GM23338 (cell line): ENCODE measurements around the gene STX17. TPM values are rescaled to one million over a fixed set of nuclear protein-coding genes. Genes with fewer than 3 reads are reported as not detected.
"Not testable (repeated sequence)": the region's sequence is repeated elsewhere in the genome, so short reads cannot be mapped to it uniquely, and the experiment has no call there.

ENCODE experiments used
- ATAC-seq: fragments of 200-7000 bp; cut with Tn5 transposase; 3 replicates; pipeline ENCODE4 v1.9.1; 2020
- DNase-seq: peaks from one replicate; pipeline ENCODE4 v3.0.0-alpha.2; 2015; ENCODE audit warnings: low spot score
- H2AFZ ChIP-seq: fragments of 200-600 bp; sonication (generic); 2 replicates; pipeline ENCODE4 v1.8.0; 2016; ENCODE audit warnings: antibody characterized with exemption, mild to moderate bottlenecking, moderate library complexity
- H3F3A ChIP-seq: fragments of 200-600 bp; sonication (generic); replicated peaks from 2 replicates; pipeline ENCODE4 v1.8.0; 2017; ENCODE audit warnings: antibody characterized with exemption, mixed run types, low read depth
- H3K27ac ChIP-seq: fragments of 200-600 bp; sonication (generic); 2 replicates; pipeline ENCODE4 v1.6.1; 2016; ENCODE audit warnings: low read depth
- H3K27me3 ChIP-seq: fragments of 200-600 bp; sonication (generic); 2 replicates; pipeline ENCODE4 v1.8.0; 2016; ENCODE audit warnings: mild to moderate bottlenecking, mixed run types, moderate library complexity; ENCODE audit not compliant: insufficient read depth
- H3K36me3 ChIP-seq: fragments of 200-600 bp; sonication (generic); 2 replicates; pipeline ENCODE4 v1.8.0; 2016; ENCODE audit warnings: mild to moderate bottlenecking; ENCODE audit not compliant: insufficient read depth
- H3K4me1 ChIP-seq: fragments of 200-600 bp; sonication (generic); 2 replicates; pipeline ENCODE4 v1.8.0; 2016; ENCODE audit warnings: mild to moderate bottlenecking, moderate library complexity; ENCODE audit not compliant: insufficient read depth
- H3K4me2 ChIP-seq: fragments of 200-600 bp; sonication (generic); 2 replicates; pipeline ENCODE4 v1.7.1; 2017; ENCODE audit warnings: mixed run types
- H3K4me3 ChIP-seq: fragments of 200-600 bp; sonication (generic); 2 replicates; pipeline ENCODE4 v1.6.1; 2016; ENCODE audit warnings: mixed run types
- H3K79me2 ChIP-seq: fragments of 200-600 bp; sonication (generic); replicated peaks from 2 replicates; pipeline ENCODE4 v1.8.0; 2017; ENCODE audit warnings: mild to moderate bottlenecking; ENCODE audit not compliant: insufficient read depth
- H3K9me2 ChIP-seq: fragments of 200-600 bp; sonication (generic); 2 replicates; pipeline ENCODE4 v1.8.0; 2017; ENCODE audit not compliant: insufficient read depth
- H4K20me1 ChIP-seq: fragments of 200-600 bp; sonication (generic); replicated peaks from 2 replicates; pipeline ENCODE4 v1.8.0; 2017; ENCODE audit warnings: mild to moderate bottlenecking; ENCODE audit not compliant: insufficient read depth
- H3K27ac Mint-ChIP-seq: 2 replicates; pipeline ENCODE4 v1.8.0; 2020; ENCODE audit warnings: inconsistent platforms, mild to moderate bottlenecking, moderate library complexity, mixed read lengths
- H3K27me3 Mint-ChIP-seq: 3 replicates; pipeline ENCODE4 v1.8.0; 2022; ENCODE audit warnings: low read depth, mild to moderate bottlenecking, moderate library complexity, mixed read lengths, inconsistent platforms; ENCODE audit not compliant: insufficient read depth, poor library complexity
- H3K36me3 Mint-ChIP-seq: 3 replicates; pipeline ENCODE4 v1.8.0; 2021; ENCODE audit warnings: low read depth, mild to moderate bottlenecking, inconsistent platforms, moderate library complexity, mixed read lengths
- H3K4me1 Mint-ChIP-seq: 3 replicates; pipeline ENCODE4 v1.8.0; 2020; ENCODE audit warnings: mild to moderate bottlenecking, inconsistent platforms, mixed read lengths
- H3K4me3 Mint-ChIP-seq: 3 replicates; pipeline ENCODE4 v1.8.0; 2021; ENCODE audit warnings: moderate library complexity, mild to moderate bottlenecking, inconsistent platforms, mixed read lengths
- H3K9me3 Mint-ChIP-seq: 3 replicates; pipeline ENCODE4 v1.8.0; 2020; ENCODE audit warnings: moderate library complexity, mild to moderate bottlenecking, inconsistent platforms, mixed read lengths
- CREB1 ChIP-seq: fragments of 250-450 bp; sonication (Bioruptor Pico); IDR thresholded peaks from 2 replicates; pipeline ENCODE4 v1.5.0; 2020; ENCODE audit warnings: low read depth, mild to moderate bottlenecking, moderate library complexity
- NANOG ChIP-seq: IDR thresholded peaks from 2 replicates; pipeline ENCODE4 v1.6.1; 2016; ENCODE audit warnings: antibody characterized with exemption, borderline replicate concordance
- POLR2AphosphoS5 ChIP-seq: IDR thresholded peaks from 2 replicates; pipeline ENCODE4 v1.6.1; 2016; ENCODE audit warnings: antibody characterized with exemption, low read depth
- ZNF114 ChIP-seq: fragments of 250-450 bp; sonication (Bioruptor Pico); IDR thresholded peaks from 2 replicates; pipeline ENCODE4 v1.5.0; 2020; ENCODE audit warnings: mild to moderate bottlenecking, moderate library complexity
- ZNF331 ChIP-seq: fragments of 250-450 bp; sonication (Bioruptor Pico); IDR thresholded peaks from 2 replicates; pipeline ENCODE4 v1.5.0; 2020; ENCODE audit warnings: low read depth, mild to moderate bottlenecking, moderate library complexity
- long read RNA-seq: library from polyadenylated mRNA; unstranded; transcript quantifications from one replicate; pipeline ENCODE4 v2.0.0, GENCODE V29; 2020; ENCODE audit not compliant: unreplicated experiment
- polyA plus RNA-seq: library from polyadenylated mRNA; unstranded; fragments of >200 nt; fragmentation: Nextera tagmentation; extraction: Ambion mirVana; gene quantifications from 2 replicates; pipeline ENCODE4 v1.2.1, GENCODE V29; 2016
- total RNA-seq: library from RNA; depleted of rRNA; stranded (reverse); fragments of >200 nt; shearing (Covaris generic); gene quantifications from 2 replicates; pipeline ENCODE4 v1.2.3, GENCODE V29; 2014; rRNA removed
- TF ChIP-seq, protein P1 (sequence below): IDR thresholded peaks from one replicate; pipeline ENCODE4 v1.6.1; 2018; ENCODE audit warnings: antibody characterized with exemption; ENCODE audit not compliant: unreplicated experiment
- TF ChIP-seq, protein P2 (sequence below), 2 experiments: fragments of 200-600 bp in 1 of 2; sonication (generic) in 1 of 2; conservative IDR thresholded peaks; 2 replicates each; pipeline versions ENCODE4 v1.5.1 to v1.6.1; 2016 to 2017; ENCODE audit warnings: antibody characterized with exemption in 2 of 2, low read depth in 2 of 2, mild to moderate bottlenecking in 2 of 2, moderate library complexity in 1 of 2

The STX17 gene
- total RNA-seq: 16.3 and 24.2 TPM in 2 replicates
- polyA plus RNA-seq: 10.7 and 12.9 TPM in 2 replicates
- long read RNA-seq, transcript STX17-201 (8 exons, 2,713 nt): major isoform, 8 of 9 reads
- long read RNA-seq, partial matches to known transcripts: 0 of 9 reads
- long read RNA-seq, other reads (novel, unspliced or antisense): 1 of 9 reads

DNA sequence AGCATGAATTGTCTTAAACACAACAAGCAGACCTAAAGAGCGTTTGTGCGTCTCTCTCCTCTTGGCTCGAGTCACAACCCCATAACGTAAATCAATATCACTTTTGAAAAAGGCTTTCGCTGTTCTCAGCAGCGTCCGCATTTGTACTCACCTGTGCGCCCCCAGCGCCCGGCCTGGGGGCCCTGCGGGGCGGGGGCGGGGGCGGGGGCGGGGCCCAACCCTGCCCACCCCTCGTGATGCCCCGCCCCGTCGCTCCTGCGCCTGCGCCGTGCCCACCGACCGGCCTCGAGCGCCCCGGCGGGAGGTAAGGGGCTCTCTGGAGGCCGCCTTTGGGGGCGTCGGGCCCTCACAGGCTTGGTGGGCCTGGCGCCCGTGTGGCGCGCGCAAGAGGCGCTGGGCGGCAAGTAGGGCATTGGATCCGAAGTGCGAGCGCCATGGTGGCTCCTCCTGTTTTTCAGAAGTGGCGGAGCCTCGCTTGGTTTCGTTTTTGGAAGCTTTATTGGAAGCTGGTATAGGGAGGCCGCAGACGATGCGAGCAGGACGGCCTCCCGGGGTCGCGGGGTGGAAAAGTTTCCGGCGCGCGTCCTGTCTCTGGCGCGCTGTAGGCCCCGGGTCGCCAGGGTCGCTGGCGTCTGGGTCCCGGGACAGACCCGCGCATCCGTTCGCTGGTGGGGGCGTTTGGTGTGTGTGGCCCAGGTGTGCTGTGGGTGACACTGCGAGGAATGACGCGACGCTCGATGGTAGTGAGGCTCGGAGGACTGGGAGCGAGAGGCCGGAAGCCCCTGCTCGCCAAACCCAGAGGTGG lies at the start of gene STX17:
Gene STX17 (plus strand): TSS at position 252 of the 805 bp plus-strand sequence. CDS start 8,586 bp downstream, outside the sequence.
- no peaks in the 10 kb centered on the region for H3K9me3 Mint-ChIP-seq
- Histone ChIP-seq H3K4me2 (peak within 1 kb of the TSS; percentile 89), H3K27me3 (no peaks in the 10 kb centered on the region), H3K9me2 (0 out of 2 replicates have a peak, but pooled peaks cover 5% of the 10 kb centered on the region), H3K36me3 (no peaks in the 10 kb centered on the region), H3K4me3 (peak within 1 kb of the TSS; percentile 86), H3K27ac (peak within 1 kb of the TSS; percentile 55; the same call in 1 of the 2 replicates), H4K20me1 (no peaks in the 10 kb centered on the region), H3K4me1 (peaks cover 29% of the 10 kb centered on the region), H3K79me2 (peaks cover 10% of the 10 kb centered on the region; the same call in 1 of the 2 replicates), H3F3A (no peaks in the 10 kb centered on the region), H2AFZ (peak within 1 kb of the TSS; percentile 94)
- H3K36me3 Mint-ChIP-seq: no peaks in the 10 kb centered on the region; the same call in 2 of the 3 replicates
- peak; percentile 89 for ATAC-seq
- peak; percentile 79 for DNase-seq
- TF ChIP-seq, protein P1, sequence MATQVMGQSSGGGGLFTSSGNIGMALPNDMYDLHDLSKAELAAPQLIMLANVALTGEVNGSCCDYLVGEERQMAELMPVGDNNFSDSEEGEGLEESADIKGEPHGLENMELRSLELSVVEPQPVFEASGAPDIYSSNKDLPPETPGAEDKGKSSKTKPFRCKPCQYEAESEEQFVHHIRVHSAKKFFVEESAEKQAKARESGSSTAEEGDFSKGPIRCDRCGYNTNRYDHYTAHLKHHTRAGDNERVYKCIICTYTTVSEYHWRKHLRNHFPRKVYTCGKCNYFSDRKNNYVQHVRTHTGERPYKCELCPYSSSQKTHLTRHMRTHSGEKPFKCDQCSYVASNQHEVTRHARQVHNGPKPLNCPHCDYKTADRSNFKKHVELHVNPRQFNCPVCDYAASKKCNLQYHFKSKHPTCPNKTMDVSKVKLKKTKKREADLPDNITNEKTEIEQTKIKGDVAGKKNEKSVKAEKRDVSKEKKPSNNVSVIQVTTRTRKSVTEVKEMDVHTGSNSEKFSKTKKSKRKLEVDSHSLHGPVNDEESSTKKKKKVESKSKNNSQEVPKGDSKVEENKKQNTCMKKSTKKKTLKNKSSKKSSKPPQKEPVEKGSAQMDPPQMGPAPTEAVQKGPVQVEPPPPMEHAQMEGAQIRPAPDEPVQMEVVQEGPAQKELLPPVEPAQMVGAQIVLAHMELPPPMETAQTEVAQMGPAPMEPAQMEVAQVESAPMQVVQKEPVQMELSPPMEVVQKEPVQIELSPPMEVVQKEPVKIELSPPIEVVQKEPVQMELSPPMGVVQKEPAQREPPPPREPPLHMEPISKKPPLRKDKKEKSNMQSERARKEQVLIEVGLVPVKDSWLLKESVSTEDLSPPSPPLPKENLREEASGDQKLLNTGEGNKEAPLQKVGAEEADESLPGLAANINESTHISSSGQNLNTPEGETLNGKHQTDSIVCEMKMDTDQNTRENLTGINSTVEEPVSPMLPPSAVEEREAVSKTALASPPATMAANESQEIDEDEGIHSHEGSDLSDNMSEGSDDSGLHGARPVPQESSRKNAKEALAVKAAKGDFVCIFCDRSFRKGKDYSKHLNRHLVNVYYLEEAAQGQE: no peak
- peak; percentile 91 for TF ChIP-seq POLR2AphosphoS5
- peak within 1 kb of the TSS; percentile 93 for H3K27ac Mint-ChIP-seq
- peaks cover 3% of the 10 kb centered on the region for H3K27me3 Mint-ChIP-seq
- peaks cover 29% of the 10 kb centered on the region for H3K4me1 Mint-ChIP-seq
- peak within 1 kb of the TSS; percentile 95 for H3K4me3 Mint-ChIP-seq

DNA sequence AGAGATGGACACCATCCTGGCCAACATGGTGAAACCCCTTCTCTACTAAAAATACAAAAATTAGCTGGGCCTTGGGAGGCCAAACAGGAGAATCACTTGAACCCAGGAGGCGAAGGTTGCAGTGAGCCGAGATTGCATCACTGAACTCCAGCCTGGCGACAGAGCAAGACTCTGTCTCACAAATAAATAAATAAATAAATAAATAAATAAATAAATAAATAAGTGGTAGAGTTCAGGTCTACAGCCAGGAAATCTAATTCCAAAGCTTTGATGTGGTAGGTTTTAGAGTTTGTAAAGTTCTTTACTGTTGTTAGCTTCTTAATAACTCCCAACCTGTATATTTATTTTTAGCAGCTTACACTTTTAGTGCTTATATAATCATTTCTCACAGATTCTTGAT lies 48.9 kb upstream of the STX17 start:
- H3K4me1 ChIP-seq, H3K27me3 Mint-ChIP-seq, ATAC-seq, H3F3A ChIP-seq, H3K9me2 ChIP-seq, H4K20me1 ChIP-seq, H3K27ac Mint-ChIP-seq, H3K79me2 ChIP-seq, H3K4me2 ChIP-seq, H3K27ac ChIP-seq, H3K4me3 Mint-ChIP-seq, H3K9me3 Mint-ChIP-seq, H3K4me3 ChIP-seq, DNase-seq, H3K27me3 ChIP-seq, H2AFZ ChIP-seq, H3K36me3 ChIP-seq, H3K36me3 Mint-ChIP-seq: not testable (repeated sequence)
- H3K4me1 Mint-ChIP-seq: peaks cover 13% of the 10 kb centered on the region

DNA sequence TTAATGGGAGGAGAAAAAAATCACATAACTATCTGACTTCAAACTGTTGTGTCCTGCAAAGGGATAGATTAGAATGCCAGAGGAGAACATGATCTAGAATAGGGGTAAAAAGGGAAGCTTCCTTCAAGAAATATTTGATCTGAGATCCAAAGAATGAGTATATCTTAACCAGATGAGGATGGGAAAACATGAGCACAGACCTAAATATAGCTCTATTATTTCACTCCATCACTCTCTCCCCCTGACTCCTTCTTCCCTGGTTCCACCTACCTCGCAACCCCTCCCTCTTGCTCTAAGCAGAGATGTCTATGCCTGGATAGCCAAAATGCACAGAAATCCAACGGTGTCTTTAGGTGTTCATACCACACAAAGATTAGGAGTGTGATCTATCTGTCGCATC lies 48.4 kb upstream of the STX17 start:
- Histone ChIP-seq H3F3A (no peaks in the 10 kb centered on the region), H3K79me2 (no peaks in the 10 kb centered on the region), H2AFZ (no peak overlapping the region), H4K20me1 (no peaks in the 10 kb centered on the region), H3K27ac (0 out of 2 replicates have a peak overlapping the region, but pooled peaks have one; percentile 53), H3K9me2 (no peaks in the 10 kb centered on the region; the same call in 1 of the 2 replicates), H3K4me2 (no peak overlapping the region), H3K36me3 (no peaks in the 10 kb centered on the region), H3K27me3 (no peaks in the 10 kb centered on the region), H3K4me1 (0 out of 2 replicates have a peak, but pooled peaks cover 7% of the 10 kb centered on the region), H3K4me3 (no peak overlapping the region)
- ATAC-seq (no peak), DNase-seq (no peak)
- Mint-ChIP-seq H3K9me3 (peaks cover 3% of the 10 kb centered on the region; the same call in 1 of the 3 replicates), H3K4me1 (peaks cover 17% of the 10 kb centered on the region), H3K27ac (no peak overlapping the region), H3K36me3 (no peaks in the 10 kb centered on the region), H3K4me3 (no peak overlapping the region), H3K27me3 (no peaks in the 10 kb centered on the region)
- TF ChIP-seq CREB1 (CRISPR knock-in tag) (no peak), ZNF114 (CRISPR knock-in tag) (no peak), ZNF331 (CRISPR knock-in tag) (no peak), NANOG (no peak)
- TF ChIP-seq, protein P2, sequence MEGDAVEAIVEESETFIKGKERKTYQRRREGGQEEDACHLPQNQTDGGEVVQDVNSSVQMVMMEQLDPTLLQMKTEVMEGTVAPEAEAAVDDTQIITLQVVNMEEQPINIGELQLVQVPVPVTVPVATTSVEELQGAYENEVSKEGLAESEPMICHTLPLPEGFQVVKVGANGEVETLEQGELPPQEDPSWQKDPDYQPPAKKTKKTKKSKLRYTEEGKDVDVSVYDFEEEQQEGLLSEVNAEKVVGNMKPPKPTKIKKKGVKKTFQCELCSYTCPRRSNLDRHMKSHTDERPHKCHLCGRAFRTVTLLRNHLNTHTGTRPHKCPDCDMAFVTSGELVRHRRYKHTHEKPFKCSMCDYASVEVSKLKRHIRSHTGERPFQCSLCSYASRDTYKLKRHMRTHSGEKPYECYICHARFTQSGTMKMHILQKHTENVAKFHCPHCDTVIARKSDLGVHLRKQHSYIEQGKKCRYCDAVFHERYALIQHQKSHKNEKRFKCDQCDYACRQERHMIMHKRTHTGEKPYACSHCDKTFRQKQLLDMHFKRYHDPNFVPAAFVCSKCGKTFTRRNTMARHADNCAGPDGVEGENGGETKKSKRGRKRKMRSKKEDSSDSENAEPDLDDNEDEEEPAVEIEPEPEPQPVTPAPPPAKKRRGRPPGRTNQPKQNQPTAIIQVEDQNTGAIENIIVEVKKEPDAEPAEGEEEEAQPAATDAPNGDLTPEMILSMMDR (conservative IDR thresholded peaks at IDR 0.05; ENCODE audit: low read depth in 2 of 2): no peak
